GM19025 (cell line): ENCODE results near the gene CFAP69.
A peak's percentile ranks its signal among the peaks of the same experiment; 100 is the strongest.
"Not testable (repeated sequence)": the region's sequence is repeated elsewhere in the genome, so short reads cannot be mapped to it uniquely, and the experiment has no call there.

Experiments
- ATAC-seq: cut with Tn5 transposase; IDR thresholded peaks from one replicate; pipeline ENCODE4 v1.9.1; 2021; ENCODE audit warnings: mild to moderate bottlenecking, low read depth, moderate library complexity; ENCODE audit not compliant: unreplicated experiment

Gene CFAP69

GRCh38 chr7:90334193-90334843 lies 89.3 kb downstream of the CFAP69 start:
- no peak for ATAC-seq

- not testable (repeated sequence) for ATAC-seq
Measured at GRCh38 chr7:90334926-90335325, 90.0 kb downstream of the CFAP69 start.

- no peak for ATAC-seq
Measured at GRCh38 chr7:90337106-90337505, 92.1 kb downstream of the CFAP69 start.

GRCh38 chr7:90345016-90345415 lies 100.0 kb downstream of the CFAP69 start:
- no peak for ATAC-seq

GRCh38 chr7:90345595-90346335 lies 100.8 kb downstream of the CFAP69 start:
- ATAC-seq = peak; percentile 8

GRCh38 chr7:90346336-90347125 lies 101.6 kb downstream of the CFAP69 start, which contains the start of gene GTPBP10:
GTPBP10 (plus strand) TSS chr7:90346716; CDS start chr7:90346742, 26 bp downstream.
- peak; percentile 94 for ATAC-seq

GRCh38 chr7:90347759-90348158 lies 102.8 kb downstream of the CFAP69 start:
- no peak for ATAC-seq

GRCh38 chr7:90349305-90349704 lies 104.3 kb downstream of the CFAP69 start:
- no peak for ATAC-seq

- not testable (repeated sequence) for ATAC-seq
Measured at GRCh38 chr7:90350032-90350431, 105.1 kb downstream of the CFAP69 start.

- ATAC-seq = no peak
Measured at GRCh38 chr7:90351987-90352386, 107.0 kb downstream of the CFAP69 start.
